ENCODE data around the gene PAX7. TPM values are rescaled to one million over a fixed set of nuclear protein-coding genes. Genes with fewer than 3 reads are reported as not detected.

Gene PAX7
- total RNA-seq, 1 experiment from 2014 or later, result 0.15 TPM

GRCh38 chr1:18732686-18733085 lies 102.0 kb downstream of the PAX7 start:
- TF ChIP-seq CTCF (conservative IDR thresholded peaks at IDR 0.05), result no peak
- no peak for DNase-seq
- no peak overlapping the region for H3K4me3 Mint-ChIP-seq
- Histone ChIP-seq H3K4ac (ENCODE audit: low read depth, low read length) (no peak overlapping the region), H3K23me2 (ENCODE audit: insufficient read length, low read depth, low read length, poor library complexity, severe bottlenecking) (no peaks in the 10 kb centered on the region), H3K9me3 (ENCODE audit: control insufficient read depth, low read depth, low read length) (no peaks in the 10 kb centered on the region), H3K56ac (ENCODE audit: insufficient read length, low read depth, low read length) (no peak overlapping the region), H3K18ac (ENCODE audit: insufficient read length, low read depth, low read length) (no peak overlapping the region), H3K14ac (ENCODE audit: insufficient read depth, low read length) (no peak overlapping the region), H2AFZ (ENCODE audit: low read length) (no peak overlapping the region), H3K4me1 (ENCODE audit: insufficient read depth, low read length) (no peaks in the 10 kb centered on the region), H3K9ac (ENCODE audit: extremely low read depth, insufficient read length, low read length) (no peak overlapping the region), H2BK5ac (ENCODE audit: insufficient read length, low read length) (no peak overlapping the region), H2BK15ac (ENCODE audit: low read depth, low read length) (no peak overlapping the region), H3T11ph (ENCODE audit: low read length) (no peak overlapping the region), H3K4me2 (ENCODE audit: insufficient read depth, insufficient read length, low read length) (no peak overlapping the region), H3K27ac (ENCODE audit: insufficient read length, low read depth, low read length) (no peak overlapping the region), H2BK12ac (ENCODE audit: insufficient read length, low read depth, low read length) (no peak overlapping the region), H2BK20ac (ENCODE audit: low read depth, low read length, poor library complexity, severe bottlenecking) (no peak overlapping the region), H3K23ac (ENCODE audit: insufficient read length, low read depth, low read length) (no peak overlapping the region), H3K79me1 (ENCODE audit: insufficient read depth, low read depth, low read length, poor library complexity, severe bottlenecking) (no peaks in the 10 kb centered on the region), H4K5ac (ENCODE audit: insufficient read length, low read depth, low read length) (no peak overlapping the region), H2AK5ac (ENCODE audit: insufficient read length, low read length) (no peak overlapping the region), H4K20me1 (ENCODE audit: control insufficient read depth, insufficient read depth, insufficient read length) (no peaks in the 10 kb centered on the region), H4K91ac (ENCODE audit: insufficient read length, low read depth, low read length) (no peak overlapping the region), H3K79me2 (ENCODE audit: insufficient read depth, low read length) (no peaks in the 10 kb centered on the region), H2BK120ac (ENCODE audit: low read depth, low read length, poor library complexity, severe bottlenecking) (no peak overlapping the region), H3K27me3 (ENCODE audit: insufficient read depth, low read length) (peaks cover 3% of the 10 kb centered on the region; the same call in 1 of the 2 replicates), H4K8ac (replicated peaks; ENCODE audit: insufficient read length, low read depth, low read length) (no peak overlapping the region)
- peaks cover 38% of the 10 kb centered on the region for H3K27me3 Mint-ChIP-seq (ENCODE audit: low read depth)
- H3K4me1 Mint-ChIP-seq, result peaks cover 0 to 16% of the 10 kb centered on the region in 2 experiments; a peak in 3 of 4 replicates
- H3K9me3 Mint-ChIP-seq, result no peaks in the 10 kb centered on the region; a peak in 2 of 5 replicates
- H3K27ac Mint-ChIP-seq, result no peak overlapping the region; a peak in 1 of 7 replicates
- no peaks in the 10 kb centered on the region for H3K36me3 Mint-ChIP-seq (ENCODE audit: insufficient read depth in 1 of 3, low read depth in 3 of 3)
- no CpG with 5 or more reads among the region's 6 CpGs for WGBS (ENCODE audit: extremely low coverage, insufficient read length, low lambda C conversion rate)

Data from H9 (cell line).